NCI-H2196 (cell line): Measurements from ENCODE around the gene TMEM59L.
"Not testable (repeated sequence)": the region's sequence is repeated elsewhere in the genome, so short reads cannot be mapped to it uniquely, and the experiment has no call there.

Experiments
- DNase-seq: peaks from one replicate; lab custom pipeline; 2025; ENCODE audit not compliant: unreplicated experiment; lab: John Stamatoyannopoulos, UW

Gene TMEM59L

DNA sequence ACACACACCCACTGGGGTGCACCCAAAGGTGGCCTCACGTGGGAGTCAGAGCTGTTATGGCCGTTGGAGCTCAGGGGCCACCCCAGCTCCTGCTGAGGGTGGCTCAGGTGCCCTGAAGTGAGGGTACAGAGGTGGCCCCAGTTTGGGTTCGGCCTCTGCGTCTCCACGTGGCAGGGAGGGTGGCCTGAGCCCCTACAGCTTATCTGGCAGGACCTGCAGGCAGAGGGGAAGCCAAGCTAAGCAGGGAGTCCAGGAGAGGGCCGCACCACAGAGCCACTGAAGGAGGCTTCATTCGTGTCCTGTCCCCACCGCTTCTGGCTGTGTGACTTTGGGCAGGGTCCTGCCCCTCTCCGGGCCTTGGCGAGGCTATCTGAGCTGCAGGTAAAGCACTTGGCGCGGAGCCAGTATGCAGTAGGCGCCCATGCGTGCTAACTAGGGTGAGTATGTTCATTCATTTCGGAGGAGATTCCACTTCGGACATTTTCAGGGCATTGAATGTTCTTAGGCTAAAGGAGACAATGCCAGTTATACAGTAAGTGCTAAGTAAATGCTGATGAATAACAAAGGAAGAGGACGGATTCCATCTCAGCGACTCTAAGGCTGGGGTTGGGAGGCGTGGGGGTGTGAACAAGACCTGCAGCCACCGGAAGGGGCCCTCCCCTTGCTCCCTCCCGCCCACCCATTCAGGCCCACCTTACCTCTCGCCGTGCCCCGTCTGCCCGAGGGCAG is 19.1 kb upstream of the TMEM59L start:
- DNase-seq: no peak

- peak; percentile 88 for DNase-seq
Measured at GRCh38 chr19:18594096-18594823, 18.4 kb upstream of the TMEM59L start.

GRCh38 chr19:18594824-18595373 is 17.8 kb upstream of the TMEM59L start:
- DNase-seq: no peak

DNA sequence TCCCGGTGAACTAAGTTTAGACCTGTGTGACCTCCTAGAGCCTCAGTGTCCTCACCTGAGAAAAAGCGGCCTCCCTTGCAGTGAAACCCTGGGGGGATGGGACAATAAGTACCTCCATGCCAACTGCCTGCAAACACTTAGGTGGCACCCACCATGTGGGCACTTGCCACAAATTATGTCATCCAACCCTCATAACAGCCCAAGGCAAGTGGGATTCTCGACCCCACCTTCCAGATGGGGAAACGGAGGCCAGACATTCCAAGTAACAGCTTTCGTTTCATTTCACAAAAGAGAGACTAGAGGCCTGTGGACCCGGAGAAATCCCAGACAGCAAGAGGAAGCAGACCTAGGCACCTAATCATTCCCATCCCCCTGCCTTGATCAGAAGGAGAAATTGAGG is 17.2 kb upstream of the TMEM59L start:
- no peak for DNase-seq

- peak; percentile 47 for DNase-seq
Measured at GRCh38 chr19:18596752-18597157, 15.9 kb upstream of the TMEM59L start.

GRCh38 chr19:18597809-18598660 is 14.6 kb upstream of the TMEM59L start:
- no peak for DNase-seq

GRCh38 chr19:18599485-18599884 is 13.2 kb upstream of the TMEM59L start:
- DNase-seq: no peak

DNA sequence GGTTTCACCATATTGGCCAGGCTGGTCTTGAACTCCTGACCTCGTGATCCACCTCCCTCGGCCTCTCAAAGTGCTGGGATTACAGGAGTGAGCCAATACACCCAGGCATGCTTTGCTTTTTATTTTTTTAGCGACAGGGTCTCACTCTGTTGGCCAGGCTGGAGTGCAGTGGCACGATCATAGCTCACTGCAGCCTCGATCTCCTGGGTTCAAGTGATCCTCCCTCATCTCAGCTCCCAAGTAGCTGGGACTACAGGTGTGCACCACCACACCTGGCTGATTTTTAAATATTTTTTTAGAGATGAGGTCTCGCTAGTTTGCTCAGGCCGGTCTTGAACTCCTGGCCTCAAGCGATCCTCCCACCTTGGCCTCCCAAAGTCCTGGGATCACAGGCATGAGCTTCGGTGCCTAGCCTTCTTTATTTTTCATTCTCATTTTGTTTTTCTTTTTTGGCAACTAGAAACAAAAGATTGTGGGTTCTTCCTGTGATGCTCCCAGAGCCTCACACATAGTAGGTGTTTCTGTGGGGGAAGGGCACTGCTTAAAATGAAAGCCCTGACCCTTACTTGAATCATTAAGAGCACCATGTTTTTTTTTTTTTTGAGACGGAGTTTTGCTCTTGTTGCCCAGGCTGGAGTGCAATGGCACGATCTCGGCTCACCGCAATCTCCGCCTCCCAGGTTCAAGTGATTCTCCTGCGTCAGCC is 11.8 kb upstream of the TMEM59L start:
- DNase-seq: not testable (repeated sequence)

DNA sequence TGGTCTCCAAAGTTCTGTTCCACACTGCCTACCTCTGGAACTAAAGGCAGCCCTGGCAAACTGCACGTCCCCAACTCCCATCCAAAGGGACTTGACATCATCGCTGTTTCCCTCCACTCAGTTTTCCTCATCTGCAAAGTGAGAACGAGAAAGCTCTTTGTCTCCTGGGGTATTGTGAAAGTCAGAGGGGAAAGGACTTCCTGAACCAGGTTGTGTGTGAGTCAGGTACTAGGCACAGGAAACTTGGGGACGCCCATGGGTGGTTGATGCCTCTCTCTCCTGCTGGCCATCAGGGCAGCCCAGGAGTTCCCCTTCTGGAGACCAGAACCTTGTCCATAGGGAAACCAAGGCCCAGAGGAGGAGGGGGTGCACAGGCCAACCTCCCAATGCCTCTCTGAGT is 10.8 kb upstream of the TMEM59L start:
- DNase-seq: no peak

- DNase-seq: no peak
Measured at GRCh38 chr19:18603255-18603957, 9.3 kb upstream of the TMEM59L start.

- DNase-seq: no peak
Measured at GRCh38 chr19:18603958-18604819, 8.5 kb upstream of the TMEM59L start.

DNA sequence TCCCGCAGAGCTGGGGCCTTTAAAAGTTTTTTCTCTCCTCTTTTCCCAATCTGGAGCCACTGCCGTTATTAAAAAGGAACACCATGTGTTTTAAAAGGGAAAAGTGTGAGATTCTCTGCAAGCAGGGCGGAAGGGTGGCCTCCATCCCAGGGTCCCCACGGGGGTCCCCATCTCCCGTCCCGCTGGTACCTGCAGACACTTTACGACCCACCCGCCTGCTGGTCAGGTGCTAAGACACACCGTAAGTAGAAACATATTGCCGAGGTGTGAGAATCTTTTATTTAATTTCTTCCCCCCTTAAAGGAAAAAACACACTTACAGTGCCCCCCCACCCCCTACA is 7.9 kb upstream of the TMEM59L start:
- no peak for DNase-seq

GRCh38 chr19:18605196-18605545 is 7.5 kb upstream of the TMEM59L start:
- DNase-seq: no peak

- DNase-seq: no peak
Measured at GRCh38 chr19:18605546-18606280, 7.0 kb upstream of the TMEM59L start.

GRCh38 chr19:18606281-18607225 is 6.1 kb upstream of the TMEM59L start, which contains the start of gene CRLF1:
Gene CRLF1 (minus strand): TSS chr19:18606799. CDS start chr19:18606656, 143 bp downstream.
- no peak for DNase-seq

DNA sequence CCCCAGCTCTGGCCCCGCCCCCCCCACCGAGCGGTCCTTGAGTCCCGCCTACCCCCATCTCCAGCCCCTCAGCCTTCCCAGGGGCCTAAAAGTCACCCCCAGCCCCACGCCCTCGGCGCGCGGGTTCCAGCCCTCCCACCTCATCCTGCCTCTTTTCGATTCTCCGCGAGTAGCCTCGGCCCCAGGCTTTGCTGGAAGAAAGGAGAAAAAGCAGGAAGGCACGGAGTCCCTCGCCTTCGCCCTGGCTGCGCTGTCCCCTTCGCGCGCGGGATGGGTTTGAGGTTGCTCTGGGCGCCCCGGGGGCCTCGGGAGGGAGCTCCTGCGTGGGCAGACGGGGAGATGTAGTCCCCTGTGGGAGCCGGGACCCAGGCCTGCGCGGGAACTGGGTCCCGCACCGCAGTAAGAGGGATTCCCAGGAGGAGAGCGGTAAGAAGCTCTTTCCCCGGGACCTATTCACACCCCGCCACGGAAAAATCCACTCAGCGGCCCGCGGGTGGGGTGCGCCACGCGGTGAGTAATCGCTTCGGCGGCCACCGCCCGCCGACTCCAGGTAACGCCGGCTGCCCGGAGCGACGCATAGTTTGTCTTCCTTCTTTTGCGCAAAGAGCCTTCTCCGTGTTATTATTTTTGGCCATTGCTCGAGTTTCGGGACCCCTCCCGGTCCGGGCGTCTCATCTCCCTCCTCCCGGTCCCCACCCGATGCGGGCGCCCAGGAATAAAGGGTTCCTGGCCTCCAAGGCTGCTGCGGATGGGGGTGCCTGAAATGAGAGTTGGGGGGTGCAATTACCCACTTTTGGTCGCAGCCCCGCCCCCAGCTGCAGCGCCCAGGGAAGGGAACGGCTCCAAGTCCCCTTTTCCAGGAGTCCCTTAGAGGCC is 5.2 kb upstream of the TMEM59L start:
- no peak for DNase-seq
